Loucy (cell line): Measurements from ENCODE around the gene LHPP.

Source experiments
- CTCF ChIP-seq: fragments of 200-600 bp; sonication (generic); conservative IDR thresholded peaks from 2 replicates; pipeline ENCODE4 v1.5.1; 2014; ENCODE audit warnings: mild to moderate bottlenecking, antibody characterized with exemption, low read length
- EZH2phosphoT487 ChIP-seq: fragments of 200-600 bp; IDR thresholded peaks from 2 replicates; pipeline ENCODE4 v1.6.1; 2018; ENCODE audit warnings: antibody characterized with exemption, mild to moderate bottlenecking, moderate library complexity, borderline replicate concordance

- no peak for TF ChIP-seq EZH2phosphoT487
- TF ChIP-seq CTCF, result no peak
These were observed 14.5 kb upstream of the LHPP start for GRCh38 chr10:124446830-124447750.
